Measurements from ENCODE around the gene PIP5K1C.

Gene PIP5K1C

DNA sequence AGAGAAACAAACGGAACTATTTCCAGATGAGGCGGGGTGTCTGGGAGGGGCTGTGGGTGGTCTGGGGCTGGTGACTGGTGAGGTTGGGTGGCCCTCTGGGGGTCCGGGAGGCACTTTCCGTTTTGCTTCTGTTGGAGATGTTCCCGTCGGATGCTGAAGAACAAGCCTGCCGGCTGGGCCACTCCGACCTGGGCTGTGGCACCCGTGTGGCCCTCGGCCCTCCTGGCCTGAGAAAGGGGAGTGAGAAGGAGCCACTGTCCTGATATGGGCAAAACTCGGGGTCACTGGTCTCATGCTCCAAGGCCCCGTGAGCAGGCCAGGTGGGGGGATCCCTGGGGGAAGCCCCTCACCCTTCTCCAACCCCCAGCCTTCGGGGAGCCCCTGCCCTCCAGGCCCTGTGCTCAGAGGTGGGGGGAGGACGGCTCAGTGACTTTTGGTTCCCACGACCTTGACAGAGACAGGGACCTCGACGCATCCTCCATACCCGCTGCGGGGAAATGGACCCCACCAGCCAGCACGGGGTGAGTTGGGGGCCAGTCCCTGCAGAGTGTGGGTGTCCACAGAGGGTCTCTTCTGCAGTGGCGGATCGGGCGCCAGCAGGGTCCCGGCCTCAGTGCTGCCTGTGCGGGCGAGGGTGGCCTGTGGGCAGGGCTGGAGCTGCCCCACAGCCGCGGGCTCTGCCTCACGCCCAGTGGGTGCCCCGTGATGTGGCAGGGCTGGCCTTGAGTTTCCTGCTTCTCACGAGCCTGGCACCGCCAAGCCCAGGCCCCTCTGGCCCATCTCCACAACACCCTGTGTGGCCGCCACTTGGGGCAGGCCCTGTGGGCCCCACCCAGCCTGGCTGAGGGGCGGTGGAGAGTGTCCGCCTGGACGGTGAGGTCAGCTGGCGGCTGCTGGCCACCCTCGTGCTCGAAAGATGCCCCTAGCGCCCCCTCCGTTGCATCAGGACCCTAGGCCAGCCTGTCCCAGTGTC lies 89.2 kb downstream of the PIP5K1C start:
- no peak for DNase-seq (ENCODE audit: low read depth)

DNA sequence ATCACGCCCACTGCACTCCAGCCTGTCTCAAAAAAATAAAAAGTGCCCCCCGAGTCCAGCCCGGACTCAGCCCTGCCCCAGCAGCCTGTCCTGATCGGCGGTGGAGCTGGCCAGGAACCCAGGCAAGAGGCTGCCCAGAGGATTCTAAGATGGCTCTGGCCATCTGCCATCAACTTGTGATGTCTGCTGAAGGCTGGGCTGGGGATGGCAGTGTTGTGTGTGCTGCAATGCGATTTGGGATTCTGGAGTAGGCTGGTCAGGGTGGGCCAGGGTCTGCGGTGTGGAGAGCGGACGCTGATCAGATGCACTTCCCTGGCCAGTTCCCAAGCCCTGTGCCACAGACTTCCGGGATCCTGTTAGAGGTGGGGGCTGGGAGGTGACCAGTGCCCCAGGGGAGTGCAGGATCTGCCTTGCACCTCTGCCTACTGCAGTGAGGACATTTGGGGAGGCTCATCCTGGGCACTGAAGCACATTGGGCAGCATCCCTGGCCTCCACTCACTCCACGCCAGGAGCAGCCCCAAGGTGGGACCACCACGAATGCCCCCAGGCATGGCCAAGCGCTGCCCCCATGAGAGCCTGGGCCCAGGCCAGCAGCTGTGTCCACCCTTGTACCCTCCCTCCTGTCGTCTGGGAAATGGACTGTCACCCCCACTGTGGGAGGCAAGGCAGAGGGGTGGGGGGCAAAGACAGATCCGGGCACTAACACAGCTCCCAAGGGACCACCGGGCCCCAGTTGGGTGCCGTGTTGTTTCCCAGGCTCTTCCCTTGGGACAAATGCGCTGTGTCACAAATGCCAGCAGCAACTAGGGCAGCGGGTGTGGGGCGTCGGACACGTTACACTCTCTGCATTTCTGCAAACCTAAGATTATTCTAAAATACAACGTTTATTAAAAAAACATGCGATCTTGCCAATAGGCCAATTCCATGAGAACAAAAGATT lies 90.2 kb downstream of the PIP5K1C start:
- no peak for DNase-seq (ENCODE audit: low read depth)

DNA sequence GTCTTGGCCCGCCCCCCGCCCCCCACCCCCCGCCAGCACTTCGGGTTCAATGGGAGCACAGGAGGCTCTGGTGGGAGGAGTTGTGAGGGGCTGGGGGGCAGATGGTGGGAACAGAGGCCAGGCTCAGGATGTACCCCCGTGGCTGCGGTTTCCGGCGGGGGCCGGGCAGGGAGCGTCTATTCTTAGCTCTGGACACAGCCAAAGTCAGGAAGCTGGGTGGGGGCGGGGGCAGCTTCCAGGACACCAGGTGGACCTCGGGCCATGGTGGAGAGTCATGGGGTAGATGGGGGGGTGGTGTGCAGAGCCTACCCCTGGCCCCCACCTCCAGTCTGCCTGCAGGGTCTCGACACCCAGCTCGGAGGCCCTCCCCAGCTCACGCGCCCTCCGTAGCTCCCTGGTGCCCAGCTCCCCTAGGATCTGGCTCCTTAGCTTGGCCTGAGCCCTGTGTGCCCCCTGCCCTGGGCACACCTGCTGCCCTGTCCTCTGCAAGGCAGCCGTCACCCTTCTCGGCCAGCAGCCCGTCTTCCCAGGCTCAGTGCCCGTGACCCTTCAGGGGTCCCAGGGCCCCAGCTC lies 91.4 kb downstream of the PIP5K1C start:
- no peak for DNase-seq (ENCODE audit: low read depth)

DNA sequence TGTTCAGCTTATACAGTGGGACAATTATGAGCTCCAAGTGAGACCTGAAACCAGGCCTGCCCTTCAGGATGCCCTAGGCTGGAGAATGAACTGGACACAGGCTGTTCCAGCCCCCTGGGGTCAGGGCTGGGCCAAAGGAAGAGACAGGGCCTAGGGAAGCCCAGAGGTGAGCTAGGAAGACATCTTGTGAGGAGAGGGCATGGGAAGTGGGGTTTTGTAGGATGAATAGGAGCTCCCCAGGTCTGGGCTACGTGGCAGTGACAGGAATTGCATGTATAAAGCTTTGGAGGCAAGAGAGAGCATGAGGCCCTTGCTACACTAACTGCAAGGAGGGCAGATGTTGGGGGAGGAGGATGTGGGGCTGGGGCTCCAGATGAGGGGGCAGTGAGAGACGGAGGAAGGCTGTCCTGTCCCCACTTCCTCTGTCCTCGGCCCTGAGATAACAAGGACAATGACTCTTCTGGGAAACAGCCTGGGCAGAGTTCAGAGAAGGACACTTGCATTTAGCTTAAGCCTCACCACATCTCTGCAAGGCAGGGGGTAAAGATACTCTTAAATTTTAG lies 92.1 kb downstream of the PIP5K1C start:
- no peak for DNase-seq (ENCODE audit: low read depth)

DNA sequence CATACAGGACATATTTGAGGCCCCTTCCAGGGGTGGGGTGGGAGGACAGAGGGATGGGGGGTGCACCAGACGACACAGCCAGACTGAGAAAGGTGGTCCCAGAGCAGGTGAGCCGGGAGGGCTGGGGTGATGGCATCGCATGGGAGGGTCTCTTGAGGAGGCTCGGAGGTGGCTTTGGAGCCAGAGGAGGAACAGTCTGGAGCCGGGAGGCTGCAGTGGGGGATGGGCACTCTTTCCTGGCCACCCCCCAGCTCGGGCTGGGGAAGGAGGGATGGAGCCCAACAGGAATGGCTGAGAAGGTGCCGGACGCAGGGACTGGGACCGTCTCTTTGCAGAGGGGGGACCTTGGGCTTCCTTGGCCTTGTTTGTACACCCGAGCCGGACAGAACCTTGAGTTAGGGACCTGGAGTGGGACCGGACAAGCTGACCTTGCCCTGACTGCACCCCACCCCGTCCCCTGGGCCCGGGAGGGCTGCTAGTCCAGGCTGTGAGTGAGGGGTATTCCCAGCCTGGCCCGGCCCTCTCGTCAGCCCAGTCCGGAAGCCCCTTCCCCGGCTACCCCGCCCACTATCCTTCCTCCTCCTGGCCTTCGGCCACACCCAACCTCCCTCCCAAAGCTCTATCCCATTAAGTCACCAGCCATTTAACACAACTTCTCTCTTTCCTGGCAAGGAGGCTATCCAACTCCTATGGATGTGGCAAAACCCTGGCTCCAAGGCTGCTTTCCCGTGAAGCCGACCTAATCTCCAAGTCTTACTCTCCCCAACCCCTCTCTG lies 92.8 kb downstream of the PIP5K1C start:
- DNase-seq (ENCODE audit: low read depth) = no peak

DNA sequence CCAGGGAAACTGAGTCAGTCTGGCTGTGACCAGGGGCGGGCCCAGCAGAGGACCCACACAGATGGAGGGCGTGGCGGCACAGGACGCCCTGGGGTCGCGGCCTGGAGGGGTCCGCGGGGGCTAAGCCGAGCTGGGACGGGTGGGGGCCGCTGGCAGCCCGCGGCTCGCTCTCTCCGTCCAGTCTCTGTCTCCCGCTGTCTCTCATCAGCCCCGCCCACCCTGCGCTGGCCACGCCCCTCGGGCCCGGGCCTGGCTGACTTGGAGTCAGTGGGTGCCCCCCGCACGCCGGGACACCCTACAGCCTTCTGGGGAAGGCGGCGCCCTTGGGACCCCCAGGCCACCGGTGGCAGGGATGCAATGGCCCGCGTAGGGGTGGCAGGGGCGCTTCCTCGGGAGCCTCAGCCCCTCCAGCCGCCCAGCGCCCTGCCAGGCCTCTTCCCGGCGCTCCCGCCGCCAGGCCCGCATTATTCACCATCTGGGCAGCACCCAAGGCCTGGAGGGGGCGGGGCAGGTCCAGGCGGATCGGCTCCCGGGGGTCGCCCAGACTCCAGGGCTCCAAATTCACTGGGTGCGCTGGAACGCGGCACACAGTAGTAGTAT lies 93.5 kb downstream of the PIP5K1C start, which contains the start of gene TBXA2R:
TBXA2R (minus strand) TSS at position 186 of the 600 bp plus-strand sequence. CDS start 6,241 bp downstream, outside the sequence.
- DNase-seq (ENCODE audit: low read depth) = peak; percentile 37

DNA sequence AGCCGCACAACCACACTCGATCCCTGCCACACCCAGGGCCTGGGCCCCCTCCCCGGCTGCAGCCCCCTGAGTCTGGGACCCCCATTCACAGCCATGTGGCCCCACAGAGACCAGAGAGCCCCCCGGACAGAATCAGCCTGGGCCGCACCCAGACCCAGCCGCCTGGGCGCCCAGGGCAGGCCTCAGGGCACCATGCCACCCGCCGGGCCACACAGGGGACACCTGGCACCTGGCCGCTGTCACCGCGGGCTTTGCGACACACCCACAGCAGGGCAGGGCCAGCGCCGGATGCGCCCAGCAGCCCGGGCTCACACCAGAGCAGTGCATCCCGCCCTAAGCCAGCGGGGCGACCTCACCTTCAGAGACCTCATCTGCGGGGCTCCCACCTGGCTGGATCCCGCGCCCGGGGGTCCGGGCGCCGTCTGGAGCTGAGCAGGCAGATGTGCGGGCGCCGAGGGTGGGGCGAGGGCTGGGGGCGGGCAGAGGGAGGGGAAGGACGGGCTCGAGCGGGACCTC lies 94.0 kb downstream of the PIP5K1C start:
- DNase-seq (ENCODE audit: low read depth) = no peak

DNA sequence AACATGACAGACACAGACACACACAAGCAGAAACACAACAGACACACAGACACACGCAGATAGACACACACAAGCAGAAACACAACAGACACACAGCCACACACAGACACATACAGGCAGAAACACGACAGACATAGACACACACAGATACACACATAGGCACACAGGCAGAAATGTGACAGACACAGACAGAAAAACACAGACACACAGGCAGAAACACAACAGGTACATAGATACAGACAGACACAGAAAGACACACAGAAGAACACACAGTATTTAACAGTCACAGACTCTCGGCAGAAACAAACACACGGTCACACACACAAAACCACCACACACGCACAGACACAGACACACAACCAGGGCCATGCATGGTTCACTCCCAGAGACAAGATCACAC lies 94.5 kb downstream of the PIP5K1C start:
- no peak for DNase-seq (ENCODE audit: low read depth)

DNA sequence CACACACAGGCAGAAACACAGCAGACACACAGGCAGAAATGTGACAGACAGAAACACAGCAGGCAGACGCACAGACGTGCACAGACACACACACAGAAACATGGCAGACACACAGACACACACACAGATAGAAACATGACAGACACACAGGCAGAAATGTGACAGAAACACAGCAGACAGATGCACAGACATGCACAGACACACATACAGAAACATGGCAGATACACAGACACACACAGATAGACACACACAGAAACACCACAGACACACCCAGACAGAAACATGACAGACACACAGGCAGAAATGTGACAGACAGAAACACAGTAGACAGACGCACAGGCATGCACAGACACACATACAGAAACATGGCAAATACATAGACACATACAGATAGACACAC lies 94.9 kb downstream of the PIP5K1C start:
- DNase-seq (ENCODE audit: low read depth) = no peak

DNA sequence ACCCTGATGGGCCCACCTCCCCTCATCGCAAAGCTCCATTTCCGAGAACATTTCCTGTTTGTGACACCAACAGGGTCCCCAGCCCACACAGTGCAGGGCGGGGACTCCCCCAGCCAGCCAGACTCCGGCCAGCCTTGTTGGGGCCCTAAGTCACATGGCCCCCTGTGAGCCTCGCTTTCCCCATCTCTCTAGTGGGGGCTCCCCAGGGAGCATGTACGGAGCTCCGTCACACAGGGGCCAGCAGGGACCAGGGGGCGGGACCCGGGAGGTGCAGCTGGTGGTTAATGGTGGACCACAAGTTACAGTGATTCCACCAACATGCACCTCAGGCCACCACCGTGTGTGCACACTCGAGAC lies 95.3 kb downstream of the PIP5K1C start:
- no peak for DNase-seq (ENCODE audit: low read depth)

DNA sequence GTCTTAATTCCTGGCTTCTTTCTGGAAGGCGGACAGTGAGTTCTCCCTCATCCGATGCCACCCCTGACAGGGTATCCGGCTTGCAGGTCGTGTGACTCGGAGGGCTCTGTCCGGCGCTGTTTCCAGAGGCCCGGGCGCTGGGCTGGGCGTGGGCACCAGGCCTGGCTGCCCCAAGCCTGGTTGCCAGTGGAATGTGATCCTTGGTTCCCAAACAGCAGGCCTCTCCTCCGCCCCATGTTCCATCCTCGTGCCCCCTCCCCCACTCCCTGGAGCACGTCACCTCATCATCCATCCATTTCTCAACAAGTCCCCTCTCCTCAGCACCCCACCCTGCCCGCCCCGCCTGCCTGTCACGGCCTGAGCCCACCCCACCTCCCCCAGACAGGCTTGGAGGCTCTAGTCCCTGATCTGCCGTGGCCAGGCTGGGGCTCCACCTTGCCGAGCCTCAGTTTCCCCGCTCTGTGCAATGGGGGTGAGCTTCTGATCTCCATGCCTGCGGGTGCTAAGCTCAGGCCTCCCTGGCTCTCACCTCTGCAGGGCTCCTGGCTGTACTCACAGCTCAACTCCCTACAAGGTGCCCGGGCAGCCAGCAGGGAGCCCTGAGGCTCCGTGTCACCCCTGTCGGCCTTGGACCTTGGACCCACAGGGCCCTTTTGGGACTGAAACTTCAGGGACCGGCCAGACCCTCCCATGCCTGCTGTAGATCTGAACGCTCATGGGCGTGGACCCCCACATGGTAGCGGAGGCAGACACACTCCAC lies 95.9 kb downstream of the PIP5K1C start:
- DNase-seq (ENCODE audit: low read depth) = no peak

DNA sequence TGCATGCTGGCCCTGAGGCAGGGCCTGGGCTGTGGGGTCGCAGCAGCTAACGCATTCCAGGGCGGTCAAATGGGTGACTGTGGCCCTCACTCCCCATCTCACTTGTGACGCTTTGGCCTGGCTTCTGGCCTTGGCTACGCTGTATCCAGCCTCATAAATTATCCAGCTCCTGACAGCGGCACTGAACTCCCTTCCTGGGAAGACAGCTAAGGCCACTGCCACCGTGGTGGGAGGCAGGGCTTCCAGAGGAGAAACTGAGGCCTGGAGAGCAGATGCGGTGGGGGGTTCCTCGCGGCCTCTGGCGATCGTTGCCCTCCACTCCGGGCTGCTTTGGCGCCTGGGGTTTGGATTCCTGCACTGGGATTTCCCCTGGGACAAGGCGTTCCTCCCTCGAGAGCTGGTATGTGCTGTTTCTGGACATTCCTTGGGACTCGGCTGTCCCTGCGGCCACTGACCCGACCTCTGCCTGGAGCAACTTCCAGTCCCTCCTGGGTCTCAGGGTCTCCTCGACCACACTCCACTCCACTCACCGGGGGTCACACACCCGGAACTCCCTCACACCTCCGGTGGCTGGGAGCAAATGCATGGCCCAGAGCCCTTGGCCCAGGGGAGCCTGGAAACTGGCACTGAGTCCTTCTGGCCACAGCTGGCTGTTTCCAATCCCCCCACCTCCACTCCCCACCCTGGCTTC lies 97.0 kb downstream of the PIP5K1C start:
- DNase-seq (ENCODE audit: low read depth) = no peak

DNA sequence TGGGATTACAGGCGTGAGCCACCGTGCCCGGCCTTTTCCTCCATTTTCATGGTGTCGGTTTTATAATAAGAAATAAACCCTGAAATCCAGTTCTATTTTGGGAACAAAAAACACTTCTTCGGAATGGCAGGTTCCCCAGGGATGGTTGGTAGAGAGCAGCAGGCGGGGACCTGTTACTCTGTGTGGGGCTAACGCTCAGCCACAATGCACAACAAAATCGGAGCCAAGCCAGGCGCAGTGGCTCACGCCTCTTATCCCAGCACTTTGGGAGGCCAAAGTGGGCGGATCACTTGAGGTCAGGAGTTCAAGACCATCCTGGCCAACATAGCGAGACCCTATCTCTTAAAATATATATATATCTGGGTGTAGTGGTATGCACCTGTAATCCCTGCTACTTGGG lies 99.2 kb downstream of the PIP5K1C start:
- no peak for DNase-seq (ENCODE audit: low read depth)

DNA sequence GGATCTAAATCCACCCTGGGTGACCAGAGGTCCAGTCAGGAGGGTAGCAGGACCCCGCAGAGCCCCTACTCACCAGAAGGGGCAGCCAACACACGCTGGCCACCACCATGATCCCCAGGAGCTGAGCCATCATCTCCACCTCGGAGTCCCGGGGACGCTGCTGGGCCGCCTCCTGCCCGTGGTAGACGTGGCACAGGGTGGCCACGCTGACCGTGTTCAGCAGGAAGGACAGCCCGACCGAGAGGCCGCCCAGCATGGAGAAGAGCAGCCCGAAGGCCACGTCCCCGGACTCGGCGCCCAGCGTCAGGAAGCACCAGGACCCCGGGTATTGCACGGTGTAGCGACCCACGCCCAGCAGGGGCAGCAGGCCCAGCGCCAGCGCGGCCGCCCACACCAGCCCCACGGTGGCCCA lies 100.5 kb downstream of the PIP5K1C start:
- no peak for DNase-seq (ENCODE audit: low read depth)

DNA sequence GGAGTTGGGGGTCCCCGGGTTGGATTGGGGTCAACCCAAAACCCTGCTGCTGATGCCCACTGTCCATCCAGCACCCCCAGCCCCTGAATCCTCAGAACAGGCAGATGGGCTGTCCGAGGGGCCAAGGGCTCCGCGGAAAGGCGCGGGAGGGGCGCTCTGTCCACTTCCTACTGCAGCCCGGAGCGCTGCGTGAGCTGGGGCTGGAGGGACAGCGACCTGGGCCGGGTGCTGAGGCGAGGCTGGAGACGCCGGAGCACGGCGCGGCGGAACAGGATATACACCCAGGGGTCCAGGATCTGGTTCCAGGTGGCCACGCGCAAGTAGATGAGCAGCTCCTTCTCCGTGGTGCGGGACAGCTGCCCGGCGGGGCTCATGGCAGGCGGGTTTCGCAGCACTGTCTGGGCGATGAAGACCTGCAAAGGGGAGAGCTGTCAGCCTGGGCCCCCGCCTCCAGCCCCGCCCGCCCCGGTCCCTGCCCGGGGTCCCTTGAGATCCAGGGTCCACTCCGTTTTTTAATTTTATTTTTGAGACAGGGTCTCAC lies 104.7 kb downstream of the PIP5K1C start:
- DNase-seq (ENCODE audit: low read depth) = no peak

DNA sequence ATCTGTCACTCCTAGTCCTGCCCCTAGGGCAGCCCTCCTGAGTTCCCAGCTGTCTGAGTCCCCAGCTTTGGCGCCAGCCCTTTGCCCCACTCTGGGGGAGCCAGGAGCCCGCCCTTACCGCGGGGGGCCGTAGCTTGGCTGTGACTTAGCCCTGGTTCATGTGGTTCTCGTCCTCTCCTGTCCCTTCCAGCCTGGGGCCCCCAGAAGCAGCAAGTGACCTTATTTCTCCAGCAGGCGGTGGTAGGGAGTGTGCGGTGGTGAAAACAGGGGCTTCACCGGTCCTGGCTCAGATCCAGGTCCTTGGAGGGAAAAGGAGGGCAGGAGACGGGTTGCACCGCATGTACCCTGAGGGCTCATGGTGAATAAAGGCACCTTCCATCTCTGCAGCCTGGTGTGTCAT lies 107.1 kb downstream of the PIP5K1C start:
- DNase-seq (ENCODE audit: low read depth) = no peak

DNA sequence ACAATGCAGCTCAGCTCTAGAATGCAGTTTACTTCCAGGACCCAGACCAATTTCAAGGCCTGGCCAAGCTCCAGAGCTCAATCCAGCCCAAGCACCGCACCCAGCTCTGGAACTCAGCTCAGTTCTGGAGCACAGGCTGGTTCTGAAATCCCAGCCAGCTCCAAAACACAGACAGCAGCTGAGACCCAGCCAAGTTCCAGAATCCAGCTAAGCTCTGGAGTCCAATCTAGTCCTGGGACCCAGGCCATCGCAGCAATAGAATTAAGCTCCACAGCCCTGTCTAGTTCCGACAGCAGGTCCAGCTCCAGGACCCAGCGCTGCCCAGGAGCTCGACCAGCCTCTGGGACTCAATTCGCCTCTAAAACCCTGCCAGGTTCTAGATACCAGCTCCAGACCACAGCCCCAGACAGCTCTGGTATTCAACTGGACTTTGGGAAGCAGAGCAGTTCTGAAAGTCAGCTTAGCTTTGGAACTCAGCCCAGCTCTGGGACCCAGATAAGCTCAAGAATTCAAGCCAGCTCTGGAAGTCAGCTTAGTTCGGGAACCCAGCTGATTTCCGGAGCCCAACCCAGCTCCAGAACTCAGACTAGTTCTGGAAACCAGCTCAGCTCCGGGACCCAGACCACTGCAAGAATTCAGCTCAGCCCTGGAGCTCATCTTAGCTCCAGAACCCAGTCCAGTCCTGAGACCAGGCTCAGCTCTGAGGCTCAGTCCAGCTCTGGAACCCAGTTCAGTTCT lies 108.2 kb downstream of the PIP5K1C start:
- no peak for DNase-seq (ENCODE audit: low read depth)

DNA sequence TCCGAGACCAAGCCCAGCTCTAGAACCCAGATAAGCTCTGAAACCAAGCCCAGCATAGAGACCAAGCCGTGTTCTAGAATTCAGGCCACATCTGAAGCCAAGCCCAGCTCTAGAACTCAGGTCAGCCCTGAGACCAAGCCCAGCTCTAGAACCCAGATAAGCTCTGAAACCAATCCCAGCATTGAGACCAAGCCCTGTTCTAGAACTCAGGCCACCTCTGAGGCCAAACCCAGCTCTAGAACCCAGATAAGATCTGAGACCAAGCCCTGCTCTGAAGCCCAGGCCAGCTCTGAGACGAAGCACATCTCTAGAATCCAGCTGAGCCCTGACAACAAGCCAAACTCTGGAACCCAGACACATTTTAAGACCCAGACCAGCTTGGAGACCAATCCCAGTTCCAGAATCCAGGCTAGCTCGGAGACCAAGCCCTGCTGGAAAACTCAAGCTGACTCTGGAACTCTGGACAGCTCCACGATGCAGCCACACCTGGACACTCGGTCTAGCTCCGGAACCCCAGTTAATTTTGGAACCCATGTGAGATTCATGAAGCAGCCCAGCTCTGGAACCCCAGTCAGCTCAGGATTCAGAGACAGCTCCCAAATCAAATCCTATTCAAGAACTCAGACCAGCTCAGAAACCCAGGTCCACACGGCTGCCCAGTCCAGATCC lies 109.1 kb downstream of the PIP5K1C start:
- DNase-seq (ENCODE audit: low read depth) = no peak

All from stimulated activated CD8-positive, alpha-beta memory T cell treated with anti-CD3 and anti-CD28 coated beads, Interleukin-15, amount 100 ng/mL, for 24 hours (primary cell).